LNCAP (cell line): Measurements from ENCODE around the gene ILF3.

ENCODE experiments used
- TF ChIP-seq, protein P1 (sequence below): fragments of 450-650 bp; IDR thresholded peaks from 2 replicates; pipeline ENCODE4 v1.5.1; 2017; ENCODE audit warnings: mild to moderate bottlenecking

The ILF3 gene

DNA sequence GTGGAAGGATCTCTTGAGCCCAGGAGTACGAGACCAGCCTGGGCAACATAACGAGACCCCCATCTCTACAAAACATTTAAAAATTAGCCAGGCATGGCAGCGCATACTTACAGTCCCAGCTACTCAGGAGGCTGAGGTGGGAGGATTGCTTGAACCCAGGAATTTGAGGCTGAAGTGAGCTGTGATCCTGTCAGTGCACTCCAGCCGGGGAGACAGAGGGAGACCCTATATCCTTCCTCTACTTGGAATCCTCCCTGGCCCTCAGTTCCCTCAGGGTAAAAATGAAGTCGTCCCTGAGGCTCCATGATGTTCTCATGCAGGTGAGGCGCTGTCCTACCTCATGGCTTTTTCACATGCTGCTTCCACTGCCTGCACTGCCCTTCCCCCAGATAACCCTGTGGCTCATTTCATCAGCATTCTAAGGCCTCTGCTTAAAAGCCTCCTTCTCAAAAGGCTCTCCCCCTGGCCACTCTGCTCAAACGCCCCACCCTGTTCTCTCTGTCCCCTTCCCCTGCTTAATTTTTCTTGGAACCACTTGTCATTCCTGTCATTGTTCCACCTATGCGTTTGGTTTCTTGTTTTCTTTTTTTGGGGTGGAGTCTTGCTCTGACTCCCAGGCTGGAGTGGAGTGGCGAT lies 82.9 kb downstream of the ILF3 start:
- TF ChIP-seq, protein P1, sequence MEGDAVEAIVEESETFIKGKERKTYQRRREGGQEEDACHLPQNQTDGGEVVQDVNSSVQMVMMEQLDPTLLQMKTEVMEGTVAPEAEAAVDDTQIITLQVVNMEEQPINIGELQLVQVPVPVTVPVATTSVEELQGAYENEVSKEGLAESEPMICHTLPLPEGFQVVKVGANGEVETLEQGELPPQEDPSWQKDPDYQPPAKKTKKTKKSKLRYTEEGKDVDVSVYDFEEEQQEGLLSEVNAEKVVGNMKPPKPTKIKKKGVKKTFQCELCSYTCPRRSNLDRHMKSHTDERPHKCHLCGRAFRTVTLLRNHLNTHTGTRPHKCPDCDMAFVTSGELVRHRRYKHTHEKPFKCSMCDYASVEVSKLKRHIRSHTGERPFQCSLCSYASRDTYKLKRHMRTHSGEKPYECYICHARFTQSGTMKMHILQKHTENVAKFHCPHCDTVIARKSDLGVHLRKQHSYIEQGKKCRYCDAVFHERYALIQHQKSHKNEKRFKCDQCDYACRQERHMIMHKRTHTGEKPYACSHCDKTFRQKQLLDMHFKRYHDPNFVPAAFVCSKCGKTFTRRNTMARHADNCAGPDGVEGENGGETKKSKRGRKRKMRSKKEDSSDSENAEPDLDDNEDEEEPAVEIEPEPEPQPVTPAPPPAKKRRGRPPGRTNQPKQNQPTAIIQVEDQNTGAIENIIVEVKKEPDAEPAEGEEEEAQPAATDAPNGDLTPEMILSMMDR: no peak

DNA sequence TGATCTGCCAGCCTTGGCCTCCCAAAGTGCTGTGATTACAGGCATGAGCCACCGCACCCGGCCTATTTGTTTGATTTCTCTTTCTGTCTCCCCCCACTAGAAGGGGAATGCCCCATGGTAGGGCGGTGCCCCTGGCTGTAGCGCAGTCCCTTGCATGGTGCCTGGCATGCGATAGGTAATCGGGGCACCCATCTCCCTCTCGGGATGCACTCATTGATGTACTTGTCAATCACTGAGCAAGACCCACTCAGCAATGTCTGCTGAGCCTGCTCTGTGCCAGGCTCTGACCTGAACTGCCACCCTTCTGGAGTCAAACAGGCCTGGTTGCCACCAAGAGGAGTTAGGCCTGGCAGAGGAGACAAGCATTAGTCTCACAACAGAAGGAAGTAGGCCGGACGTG lies 83.6 kb downstream of the ILF3 start:
- TF ChIP-seq, protein P1: no peak

DNA sequence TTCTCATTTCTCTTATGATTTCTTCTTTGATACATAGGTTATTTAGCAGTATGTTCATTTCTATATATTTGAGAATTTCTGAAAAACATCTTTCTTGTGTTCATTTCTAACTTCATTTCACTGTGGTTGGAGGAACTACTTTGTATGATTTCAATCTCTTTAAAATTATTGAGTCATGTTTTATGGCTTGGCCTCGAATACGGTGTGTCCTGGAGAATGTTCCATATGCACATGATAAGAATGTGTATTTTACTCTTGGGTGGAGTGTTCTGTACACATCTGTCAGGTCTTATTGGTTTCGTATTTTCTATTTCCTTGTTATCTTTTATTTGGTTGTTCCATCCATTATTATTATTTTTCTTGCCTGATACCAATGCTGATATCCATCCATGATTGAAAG lies 86.7 kb downstream of the ILF3 start:
- TF ChIP-seq, protein P1: no peak
